Stimulated activated CD8-positive, alpha-beta memory T cell treated with anti-CD3 and anti-CD28 coated beads, Interleukin-7, amount 100 ng/mL, for 4 hours (primary cell): ENCODE data around the gene MFSD12.

ENCODE experiments used
- DNase-seq, 2 donors: peaks; one replicate each; pipeline ENCODE4 v3.0.0-alpha.2; 2020; ENCODE audit warnings: low read depth in 2 of 2

MFSD12 gene

GRCh38 chr19:3506384-3507340, 50.7 kb downstream of the MFSD12 start:
- peak in 1 of 2 donors; percentile 21 for DNase-seq

DNA sequence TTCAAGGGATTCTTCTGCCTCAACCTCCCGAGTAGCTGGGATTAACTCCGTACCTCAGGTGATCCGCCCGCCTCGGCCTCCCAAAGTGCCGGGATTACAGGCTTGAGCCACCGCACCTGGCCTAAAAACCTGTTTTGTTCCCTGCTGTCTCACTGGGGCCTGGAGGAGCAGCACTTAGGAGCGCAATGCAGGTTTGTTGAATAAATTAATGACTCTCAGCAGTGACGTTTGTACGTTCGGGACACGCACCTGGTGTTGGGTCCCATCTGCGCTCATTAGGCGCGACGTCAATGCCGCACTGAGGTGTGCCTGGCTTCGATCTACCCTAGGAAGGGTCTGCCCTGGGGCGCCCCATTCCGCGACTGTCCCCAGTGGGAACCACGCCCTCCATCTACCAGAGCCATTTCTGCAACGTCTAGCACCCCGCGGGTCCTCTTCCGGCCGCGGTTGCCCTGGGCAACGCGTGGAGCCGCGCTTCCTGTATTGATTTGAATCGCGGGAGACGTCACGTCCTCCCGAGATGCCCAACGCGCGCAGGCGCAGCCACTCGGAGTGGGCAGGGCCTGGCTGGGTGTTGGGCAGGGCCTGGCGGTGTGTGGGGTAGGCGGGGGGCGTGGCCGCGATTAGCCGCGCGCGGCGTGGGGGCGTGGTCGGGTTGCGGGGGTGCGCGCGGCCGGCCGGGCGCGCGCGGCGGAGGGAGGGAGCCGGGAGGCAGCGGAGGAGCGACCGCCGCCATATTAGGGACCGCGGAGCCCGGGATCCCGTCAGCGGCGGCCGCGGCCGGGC, 51.6 kb downstream of the MFSD12 start, which contains the start of gene FZR1:
Gene FZR1, plus strand, starts transcription at position 714 of the 786 bp plus-strand sequence. CDS start 16,679 bp downstream, outside the sequence.
- DNase-seq = peak; percentile 98 to 100

- no peak for DNase-seq
Observed at GRCh38 chr19:3504735-3505134, 52.7 kb downstream of the MFSD12 start.

DNA sequence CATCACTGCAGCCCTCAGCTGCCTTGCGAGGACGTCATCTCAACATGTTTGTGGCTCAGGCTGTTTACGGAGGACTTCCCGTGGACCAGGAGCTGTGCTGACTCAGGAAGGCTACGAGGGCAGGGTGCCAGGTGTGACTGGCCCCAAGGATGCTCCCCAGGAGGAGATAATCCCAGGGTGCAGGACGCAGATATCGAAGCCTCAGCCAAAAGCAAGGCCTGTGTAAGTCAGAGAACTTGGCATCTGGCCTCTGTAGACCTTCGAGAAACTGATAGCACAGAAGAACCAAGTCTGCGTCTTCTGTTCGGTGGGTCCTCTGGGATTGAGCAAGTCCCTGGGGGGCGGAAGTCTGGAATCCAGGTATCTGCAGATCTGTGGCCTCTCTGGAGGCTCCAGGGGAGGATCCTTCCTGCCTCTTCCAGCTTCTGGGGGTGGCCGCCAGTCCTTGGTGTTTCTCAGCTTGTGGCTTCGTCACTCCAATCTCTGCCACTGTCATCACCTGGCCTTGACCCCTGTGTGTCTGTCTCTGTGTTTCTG, 54.3 kb downstream of the MFSD12 start:
- no peak for DNase-seq

GRCh38 chr19:3501780-3502179, 55.6 kb downstream of the MFSD12 start:
- DNase-seq = no peak

DNA sequence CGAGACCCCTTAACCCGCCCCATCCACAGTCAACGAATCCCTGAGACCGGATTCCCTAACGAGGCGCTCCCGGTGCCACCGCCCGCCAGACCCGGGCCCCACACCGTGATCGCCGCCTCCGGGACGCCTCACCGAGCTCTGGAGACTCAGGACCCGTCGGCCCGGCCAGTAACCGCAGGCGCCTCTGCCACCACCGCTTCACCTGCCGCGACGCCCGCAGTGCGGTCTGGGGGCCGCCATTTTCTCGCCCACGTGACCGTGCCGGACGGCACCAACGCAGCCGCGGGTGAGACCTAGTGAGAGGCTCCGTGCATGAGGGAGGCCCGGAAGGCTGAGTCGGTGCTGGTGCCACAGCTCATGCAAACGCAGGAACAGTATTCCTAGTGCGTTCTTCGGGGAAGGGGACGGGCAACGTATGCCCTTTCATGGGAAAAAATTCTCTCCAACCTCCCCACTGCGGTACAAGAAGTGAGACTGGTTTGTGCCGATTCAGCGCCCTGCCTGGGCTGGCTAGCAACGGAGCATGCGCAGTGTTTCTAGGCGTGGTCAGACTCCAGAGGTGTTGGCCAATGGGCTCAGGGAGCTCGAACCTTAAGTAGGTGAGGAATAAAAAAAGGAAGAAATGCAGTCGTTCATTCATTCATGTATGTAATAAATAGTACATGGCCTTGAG, 56.8 kb downstream of the MFSD12 start, which contains the start of gene DOHH:
Gene DOHH, minus strand, starts transcription at position 246 of the 673 bp plus-strand sequence. CDS start 3,860 bp downstream, outside the sequence.
- peak; percentile 92 to 96 for DNase-seq

DNA sequence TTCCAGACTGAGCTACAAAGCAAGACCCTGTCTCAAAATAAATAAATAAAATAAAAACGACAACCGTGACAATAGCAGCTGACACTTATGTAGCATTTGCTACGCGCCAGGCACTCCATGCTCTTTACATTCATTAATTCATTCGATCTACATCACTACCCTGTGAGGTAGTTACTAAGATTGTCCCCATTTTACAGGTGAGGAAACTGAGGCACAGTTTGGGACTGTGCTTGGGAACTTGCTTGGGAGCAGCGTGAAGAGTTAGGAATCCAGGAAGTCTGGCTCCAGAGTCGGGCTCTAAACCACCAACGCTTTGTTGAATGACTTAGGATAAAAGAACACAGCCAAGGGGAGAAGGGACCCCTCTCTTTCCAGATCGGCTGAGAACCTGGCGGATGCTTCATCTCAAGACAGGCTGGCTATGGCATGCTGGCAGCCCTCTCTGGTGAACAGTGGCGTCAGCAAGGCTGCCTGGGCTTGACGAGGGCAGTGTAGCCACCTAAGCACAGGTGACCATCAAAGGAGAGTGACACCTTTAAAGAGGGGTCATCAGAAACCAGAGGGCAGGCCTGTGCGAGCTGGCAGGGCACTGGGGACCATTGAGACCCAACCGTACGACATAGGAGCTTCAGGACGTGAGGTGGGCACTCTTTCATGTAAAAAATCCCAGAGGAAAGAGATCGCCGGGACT, 57.5 kb downstream of the MFSD12 start:
- DNase-seq = no peak

- DNase-seq = no peak
Observed at GRCh38 chr19:3497757-3498520, 59.4 kb downstream of the MFSD12 start.

DNA sequence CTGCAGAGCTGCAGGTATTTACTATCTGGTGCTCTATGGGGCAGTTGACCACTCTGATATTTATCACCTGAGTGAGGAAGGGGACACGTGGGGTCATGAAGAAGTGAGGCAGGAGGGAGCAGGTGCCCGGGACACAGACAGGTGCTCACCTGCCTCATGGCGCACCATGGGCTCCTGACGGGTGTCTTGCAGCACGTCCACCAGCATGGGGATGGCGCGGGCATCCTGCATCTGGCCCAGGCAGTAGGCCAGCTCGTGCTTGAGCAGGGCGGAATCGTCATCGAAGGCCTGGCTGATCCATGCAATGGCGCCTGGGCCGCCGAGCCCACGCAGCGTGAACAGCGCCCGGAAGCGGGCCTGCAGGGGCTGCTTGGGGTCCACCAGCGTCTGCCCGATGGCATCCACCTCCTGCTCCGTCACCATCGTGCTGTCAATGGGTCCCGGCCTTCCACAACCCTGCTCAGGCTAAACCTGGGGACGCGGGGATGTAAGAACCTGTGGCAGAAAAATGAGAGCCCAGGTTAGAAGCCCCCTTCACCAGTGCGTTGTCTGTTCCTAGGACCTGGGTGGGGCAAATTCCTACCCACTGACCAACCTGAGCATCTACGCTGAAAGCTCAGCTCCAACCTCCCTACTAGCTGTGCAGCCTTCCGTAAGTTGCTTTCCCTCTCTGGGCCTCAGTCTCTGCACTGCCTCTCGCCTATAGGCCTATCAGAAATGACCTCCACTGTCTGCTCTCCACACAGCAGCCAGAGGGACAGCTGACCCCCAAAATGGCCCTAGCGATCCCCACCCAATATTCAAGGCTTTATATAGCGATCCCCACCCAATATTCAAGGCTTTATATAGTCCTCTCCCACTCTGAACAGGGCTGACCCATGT, 60.8 kb downstream of the MFSD12 start:
- DNase-seq = no peak

DNA sequence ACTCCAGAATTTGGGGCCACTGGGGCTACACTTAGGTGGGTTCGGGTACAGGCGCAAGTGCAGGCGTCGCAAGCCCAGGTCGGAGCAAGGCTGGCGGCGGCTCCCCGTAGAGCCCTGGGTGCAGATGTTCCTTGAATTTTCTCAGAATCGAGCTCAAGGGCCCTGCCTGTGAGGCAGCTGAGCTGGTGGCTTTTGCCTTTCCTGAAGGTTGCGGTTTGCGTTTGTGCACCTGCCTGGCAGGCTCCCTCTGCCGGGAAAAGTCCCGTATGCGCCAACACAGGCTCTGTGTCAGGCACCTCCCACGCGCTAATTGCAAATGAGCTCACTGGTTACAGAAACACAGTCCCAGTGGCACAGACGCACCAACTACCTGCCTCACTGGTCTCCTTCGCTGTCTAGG, 62.8 kb downstream of the MFSD12 start:
- peak in 1 of 2 donors; percentile 29 for DNase-seq
